OCI-LY7 (cell line): ENCODE measurements around the gene PRH1.

Source experiments
- CTCF ChIP-seq: fragments of 200-600 bp; sonication (generic); conservative IDR thresholded peaks from 2 replicates; pipeline ENCODE4 v1.5.1; 2014; ENCODE audit warnings: mild to moderate bottlenecking, antibody characterized with exemption, low read length, moderate library complexity, mixed read lengths
- EZH2phosphoT487 ChIP-seq: fragments of 200-600 bp; sonication (generic); IDR thresholded peaks from 2 replicates; pipeline ENCODE4 v1.6.1; 2018; ENCODE audit warnings: low read depth, borderline replicate concordance, mild to moderate bottlenecking, mixed run types, antibody characterized with exemption, low read length, moderate library complexity, mixed read lengths

GRCh38 chr12:10873378-10873777 lies 10.7 kb downstream of the PRH1 start:
- TF ChIP-seq CTCF (no peak), EZH2phosphoT487 (no peak)
